Mesendoderm (in vitro differentiated cells): ENCODE measurements around the gene LRRC38.
A peak's percentile ranks its signal among the peaks of the same experiment; 100 is the strongest.

Experiments
- DNase-seq: peaks from one replicate; pipeline ENCODE4 v3.0.0; 2013
- H2AK5ac ChIP-seq: 2 replicates; pipeline ENCODE4 v1.6.1; 2013; ENCODE audit warnings: low read length, inconsistent platforms
- H2BK120ac ChIP-seq: 2 replicates; pipeline ENCODE4 v1.6.1; 2013; ENCODE audit warnings: low read depth, mild to moderate bottlenecking, low read length, moderate library complexity, mixed read lengths
- H2BK15ac ChIP-seq: replicated peaks from 2 replicates; pipeline ENCODE4 v1.6.1; 2013; ENCODE audit warnings: low read depth, mild to moderate bottlenecking, moderate library complexity
- H2BK5ac ChIP-seq: 2 replicates; pipeline ENCODE4 v1.6.1; 2013; ENCODE audit warnings: low read length, inconsistent platforms
- H3K18ac ChIP-seq: 2 replicates; pipeline ENCODE4 v1.6.1; 2013; ENCODE audit warnings: mild to moderate bottlenecking, low read length, mixed read lengths
- H3K23ac ChIP-seq: one replicate; pipeline ENCODE4 v1.6.1; 2013; ENCODE audit warnings: low read length
- H3K27ac ChIP-seq: 2 replicates; pipeline ENCODE4 v1.5.1; 2013; ENCODE audit warnings: low read depth, mild to moderate bottlenecking, inconsistent platforms, low read length, moderate library complexity
- H3K27me3 ChIP-seq: 2 replicates; pipeline ENCODE4 v1.6.1; 2013; ENCODE audit warnings: low read length, control low read depth, mild to moderate bottlenecking, inconsistent platforms; ENCODE audit not compliant: insufficient read depth, poor library complexity
- H3K36me3 ChIP-seq: 2 replicates; pipeline ENCODE4 v1.6.1; 2013; ENCODE audit warnings: low read length, inconsistent platforms; ENCODE audit not compliant: control insufficient read depth, insufficient read depth
- H3K4ac ChIP-seq: one replicate; pipeline ENCODE4 v1.6.1; 2013; ENCODE audit warnings: low read depth, mild to moderate bottlenecking, low read length, moderate library complexity
- H3K4me1 ChIP-seq: 2 replicates; pipeline ENCODE4 v1.6.1; 2013; ENCODE audit warnings: low read depth, low read length, inconsistent platforms; ENCODE audit not compliant: control insufficient read depth
- H3K4me2 ChIP-seq: 2 replicates; pipeline ENCODE4 v1.6.1; 2013; ENCODE audit warnings: low read length
- H3K4me3 ChIP-seq: 2 replicates; pipeline ENCODE4 v1.5.1; 2013; ENCODE audit warnings: mild to moderate bottlenecking, low read length
- H3K56ac ChIP-seq: one replicate; pipeline ENCODE4 v1.6.1; 2013; ENCODE audit warnings: low read length
- H3K79me1 ChIP-seq: 2 replicates; pipeline ENCODE4 v1.6.1; 2013; ENCODE audit warnings: low read length, inconsistent platforms
- H3K79me2 ChIP-seq: 2 replicates; pipeline ENCODE4 v1.6.1; 2013; ENCODE audit warnings: mild to moderate bottlenecking, low read length; ENCODE audit not compliant: control insufficient read depth, insufficient read depth
- H3K9ac ChIP-seq: 2 replicates; pipeline ENCODE4 v1.6.1; 2013; ENCODE audit warnings: low read length, inconsistent platforms
- H4K5ac ChIP-seq: one replicate; pipeline ENCODE4 v1.6.1; 2013; ENCODE audit warnings: low read length
- H4K8ac ChIP-seq: one replicate; pipeline ENCODE4 v1.6.1; 2013; ENCODE audit warnings: low read depth, mild to moderate bottlenecking, control low read depth, low read length, moderate library complexity
- WGBS: extraction: QIAGEN DNeasy Blood & Tissue Kit; methylation state at CpG from one replicate; pipeline ENCODE4 v1.1.7; 2013; ENCODE audit warnings: low lambda C conversion rate, missing lambda C conversion rate; ENCODE audit not compliant: insufficient coverage; ENCODE audit errors: extremely low coverage; 5-methylcytosine and 5-hydroxymethylcytosine counted together

The LRRC38 gene

GRCh38 chr1:13543451-13544220 lies 29.8 kb upstream of the LRRC38 start:
- DNase-seq: peak; percentile 30
- no peak overlapping the region for H3K56ac ChIP-seq
- H4K8ac ChIP-seq: no peak overlapping the region
- H2AK5ac ChIP-seq: no peak overlapping the region
- no peak overlapping the region for H3K4me2 ChIP-seq
- H3K79me2 ChIP-seq: no peaks in the 10 kb centered on the region
- H3K4ac ChIP-seq: no peak overlapping the region
- H2BK5ac ChIP-seq: no peak overlapping the region
- no peak overlapping the region for H3K18ac ChIP-seq
- H4K5ac ChIP-seq: no peak overlapping the region
- H3K36me3 ChIP-seq: no peaks in the 10 kb centered on the region
- no peak overlapping the region for H3K9ac ChIP-seq
- no peaks in the 10 kb centered on the region for H3K79me1 ChIP-seq
- no peak overlapping the region for H2BK120ac ChIP-seq
- H3K27me3 ChIP-seq: no peaks in the 10 kb centered on the region
- H3K27ac ChIP-seq: no peak overlapping the region
- H2BK15ac ChIP-seq: no peak overlapping the region
- no peak overlapping the region for H3K4me3 ChIP-seq
- no peaks in the 10 kb centered on the region for H3K4me1 ChIP-seq
- no peak overlapping the region for H3K23ac ChIP-seq
- no CpG with 5 or more reads among the region's 20 CpGs for WGBS

DNA sequence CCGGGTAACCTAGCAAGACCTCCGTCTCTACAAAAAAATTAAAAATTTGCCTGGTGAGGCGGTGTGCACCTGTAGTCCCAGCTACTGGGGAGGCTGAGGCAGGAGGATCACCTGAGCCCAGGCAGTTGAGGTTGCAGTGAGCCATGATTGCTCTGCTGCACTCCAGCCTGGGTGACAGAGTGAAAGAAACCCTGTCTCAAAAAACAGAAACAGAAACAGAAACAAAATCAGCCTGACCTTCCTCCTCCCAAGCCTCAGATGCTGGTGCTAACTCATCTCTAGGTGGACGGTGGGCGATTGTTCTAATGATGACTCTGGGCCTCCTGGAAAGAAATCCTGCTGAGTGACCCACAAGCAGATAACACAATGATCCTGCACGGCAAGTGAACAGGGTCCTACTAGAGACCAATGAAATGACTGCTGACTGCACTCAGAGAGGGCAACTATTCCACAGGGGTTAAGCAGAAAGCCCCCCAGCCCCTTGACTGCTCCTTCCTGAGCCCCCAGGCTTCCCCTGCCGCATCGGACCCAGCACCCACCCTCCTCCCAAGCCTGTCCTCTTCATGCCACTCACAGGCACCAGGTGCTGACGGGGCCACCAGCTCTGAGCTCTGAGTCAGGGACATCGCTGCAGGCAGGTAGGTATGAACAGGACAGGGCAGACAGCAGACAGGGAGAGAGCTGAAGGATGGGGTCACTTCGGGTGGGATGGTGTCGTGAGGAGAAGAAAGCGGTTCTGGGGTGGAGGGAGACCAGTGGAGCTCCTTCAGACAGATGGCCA lies 27.8 kb upstream of the LRRC38 start:
- Histone ChIP-seq H4K8ac (no peak overlapping the region), H3K79me1 (no peaks in the 10 kb centered on the region), H3K27me3 (no peaks in the 10 kb centered on the region), H3K4me2 (no peak overlapping the region), H3K56ac (no peak overlapping the region), H3K9ac (no peak overlapping the region), H2BK5ac (no peak overlapping the region), H4K5ac (no peak overlapping the region), H2AK5ac (no peak overlapping the region), H3K18ac (no peak overlapping the region), H3K4me1 (no peaks in the 10 kb centered on the region), H3K27ac (no peak overlapping the region), H2BK120ac (no peak overlapping the region), H3K79me2 (no peaks in the 10 kb centered on the region), H3K4me3 (no peak overlapping the region), H2BK15ac (no peak overlapping the region), H3K23ac (no peak overlapping the region), H3K4ac (no peak overlapping the region), H3K36me3 (no peaks in the 10 kb centered on the region)
- DNase-seq: no peak
- no CpG with 5 or more reads among the region's 13 CpGs for WGBS

DNA sequence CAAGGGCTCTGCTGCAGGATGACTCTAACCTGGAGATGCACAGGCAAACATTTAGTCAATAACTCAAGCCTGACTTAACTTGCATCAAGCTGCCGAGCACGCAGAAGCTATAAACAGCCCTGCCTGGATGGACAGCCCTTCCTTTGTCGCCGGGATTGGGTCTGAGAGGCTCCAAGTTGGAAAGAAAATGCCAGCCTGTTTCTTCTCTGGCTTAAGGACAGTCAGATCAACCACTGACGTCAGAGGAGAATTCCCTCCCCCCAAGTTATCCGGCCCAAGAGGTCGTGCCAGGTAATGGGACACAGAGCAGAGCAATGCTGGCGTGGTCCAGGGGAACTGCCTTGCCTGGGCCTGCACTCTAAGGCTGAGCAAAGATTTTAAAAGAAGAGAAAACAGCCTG lies 27.1 kb upstream of the LRRC38 start:
- H4K5ac ChIP-seq: no peak overlapping the region
- no peaks in the 10 kb centered on the region for H3K79me1 ChIP-seq
- H2BK5ac ChIP-seq: no peak overlapping the region
- no peaks in the 10 kb centered on the region for H3K79me2 ChIP-seq
- no peaks in the 10 kb centered on the region for H3K4me1 ChIP-seq
- H3K23ac ChIP-seq: no peak overlapping the region
- H2BK120ac ChIP-seq: no peak overlapping the region
- WGBS: no CpG with 5 or more reads among the region's 8 CpGs
- H3K18ac ChIP-seq: no peak overlapping the region
- no peak overlapping the region for H4K8ac ChIP-seq
- H3K4me3 ChIP-seq: no peak overlapping the region
- no peak overlapping the region for H3K4me2 ChIP-seq
- no peak overlapping the region for H3K9ac ChIP-seq
- no peak overlapping the region for H3K27ac ChIP-seq
- H3K36me3 ChIP-seq: no peaks in the 10 kb centered on the region
- H2AK5ac ChIP-seq: no peak overlapping the region
- H3K27me3 ChIP-seq: no peaks in the 10 kb centered on the region
- no peak overlapping the region for H3K56ac ChIP-seq
- no peak overlapping the region for H2BK15ac ChIP-seq
- no peak overlapping the region for H3K4ac ChIP-seq
- no peak for DNase-seq

GRCh38 chr1:13539683-13540082 lies 25.9 kb upstream of the LRRC38 start:
- H3K36me3 ChIP-seq: no peaks in the 10 kb centered on the region

DNA sequence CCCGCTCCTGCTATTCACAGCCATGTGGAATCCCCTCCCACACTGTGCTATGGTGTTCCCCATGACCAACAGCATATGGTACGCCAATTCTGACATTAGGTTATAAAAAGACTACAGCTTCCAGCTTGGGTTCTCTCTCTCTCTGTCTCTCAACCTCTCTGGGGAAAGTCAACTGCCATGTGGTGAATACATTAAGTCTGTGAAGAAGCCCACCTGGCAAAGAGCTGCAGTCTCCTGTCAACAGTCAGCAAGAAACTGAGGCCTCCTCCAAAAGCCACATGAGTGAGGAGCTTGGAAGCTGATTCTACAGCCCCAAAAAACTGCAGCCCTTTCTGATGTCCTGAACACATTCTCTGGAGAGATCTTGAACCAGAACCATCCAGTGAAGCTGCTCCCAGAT lies 25.0 kb upstream of the LRRC38 start:
- Histone ChIP-seq H3K79me2 (no peaks in the 10 kb centered on the region), H3K4me2 (no peak overlapping the region), H3K4ac (no peak overlapping the region), H2BK15ac (no peak overlapping the region), H3K9ac (no peak overlapping the region), H4K8ac (no peak overlapping the region), H3K4me3 (no peak overlapping the region), H3K23ac (no peak overlapping the region), H2AK5ac (no peak overlapping the region), H3K79me1 (no peaks in the 10 kb centered on the region), H2BK120ac (no peak overlapping the region), H3K56ac (no peak overlapping the region), H3K36me3 (no peaks in the 10 kb centered on the region), H3K27me3 (no peaks in the 10 kb centered on the region), H3K18ac (no peak overlapping the region), H3K4me1 (no peaks in the 10 kb centered on the region), H4K5ac (no peak overlapping the region), H2BK5ac (no peak overlapping the region), H3K27ac (no peak overlapping the region)
- DNase-seq: no peak
- no CpG with 5 or more reads among the region's 2 CpGs for WGBS

More at GRCh38 chr1:13539683-13540082, 25.9 kb upstream of the LRRC38 start:
- Histone ChIP-seq H2BK120ac (no peak overlapping the region), H3K27ac (no peak overlapping the region), H2AK5ac (no peak overlapping the region), H3K27me3 (no peaks in the 10 kb centered on the region), H4K5ac (no peak overlapping the region), H3K79me1 (no peaks in the 10 kb centered on the region), H3K18ac (no peak overlapping the region), H3K23ac (no peak overlapping the region), H2BK5ac (no peak overlapping the region), H3K4me1 (no peaks in the 10 kb centered on the region), H2BK15ac (no peak overlapping the region), H3K56ac (no peak overlapping the region), H4K8ac (no peak overlapping the region), H3K9ac (no peak overlapping the region), H3K4me2 (no peak overlapping the region), H3K4me3 (no peak overlapping the region), H3K79me2 (no peaks in the 10 kb centered on the region), H3K4ac (no peak overlapping the region)
- WGBS: no CpG with 5 or more reads among the region's 2 CpGs
- no peak for DNase-seq
